ENCODE measurements around the gene AACS.
A peak's percentile ranks its signal among the peaks of the same experiment; 100 is the strongest.
"Not testable (repeated sequence)": the region's sequence is repeated elsewhere in the genome, so short reads cannot be mapped to it uniquely, and the experiment has no call there.

Gene AACS

DNA sequence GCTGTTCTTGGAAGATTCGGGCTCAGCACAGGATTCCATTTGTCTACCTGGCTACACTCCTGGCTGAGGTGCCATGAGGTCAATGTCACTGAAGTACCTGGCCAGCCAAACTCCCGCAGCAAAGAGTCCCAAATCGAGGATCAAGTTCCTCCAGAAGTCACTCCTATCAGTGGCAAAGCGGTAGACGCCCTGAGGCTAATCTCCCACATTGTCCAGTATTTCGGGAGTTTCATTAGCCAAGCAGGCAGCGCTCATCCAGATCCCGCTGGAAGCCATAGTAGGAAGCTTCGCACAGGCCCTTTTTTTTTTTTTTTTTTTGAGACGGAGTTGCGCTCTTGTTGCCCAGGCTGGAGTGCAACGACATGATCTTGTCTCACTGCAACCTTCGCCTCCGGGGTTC lies 8.9 kb upstream of the AACS start:
- DNase-seq (ENCODE audit: low spot score) = no peak

DNA sequence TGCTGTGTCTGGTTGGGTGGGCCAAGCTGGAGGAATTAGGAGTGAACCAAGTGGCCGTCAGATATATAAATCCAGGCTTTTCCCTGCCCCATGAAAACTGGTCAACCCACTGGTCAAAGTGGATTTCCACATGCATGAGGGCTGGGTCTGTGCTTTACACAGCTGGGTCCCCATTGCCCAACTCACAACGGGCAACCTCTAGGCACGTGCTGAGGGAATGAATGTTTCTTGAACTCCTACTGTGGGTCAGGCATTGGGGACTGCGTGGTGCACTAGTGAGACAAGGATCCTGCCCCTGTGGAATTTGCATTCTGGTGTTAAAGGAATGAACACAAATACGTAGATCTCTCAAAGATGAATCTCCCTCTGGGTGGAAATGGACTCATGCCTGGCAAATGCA lies 7.5 kb upstream of the AACS start:
- no peak for DNase-seq (ENCODE audit: low spot score)

DNA sequence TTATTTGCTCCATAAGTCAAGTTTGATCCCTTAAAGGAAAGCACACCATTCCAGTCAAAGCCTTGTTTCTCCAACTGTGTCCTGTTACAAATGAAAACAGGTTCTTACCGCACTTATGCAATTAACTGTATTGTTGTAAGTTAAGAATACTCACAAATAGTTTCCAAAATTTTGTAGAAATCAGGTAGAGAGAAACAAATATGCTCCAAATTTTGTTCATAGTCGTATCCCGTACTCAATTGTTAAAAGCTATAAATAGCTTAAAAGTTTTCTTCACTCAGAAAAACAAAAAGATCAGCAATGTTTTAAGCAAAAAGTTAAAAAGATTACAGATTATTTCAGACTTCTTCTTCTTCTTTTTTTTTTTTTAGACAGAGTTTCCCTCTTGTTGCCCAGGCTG lies 4.0 kb upstream of the AACS start:
- DNase-seq (ENCODE audit: low spot score) = no peak

DNA sequence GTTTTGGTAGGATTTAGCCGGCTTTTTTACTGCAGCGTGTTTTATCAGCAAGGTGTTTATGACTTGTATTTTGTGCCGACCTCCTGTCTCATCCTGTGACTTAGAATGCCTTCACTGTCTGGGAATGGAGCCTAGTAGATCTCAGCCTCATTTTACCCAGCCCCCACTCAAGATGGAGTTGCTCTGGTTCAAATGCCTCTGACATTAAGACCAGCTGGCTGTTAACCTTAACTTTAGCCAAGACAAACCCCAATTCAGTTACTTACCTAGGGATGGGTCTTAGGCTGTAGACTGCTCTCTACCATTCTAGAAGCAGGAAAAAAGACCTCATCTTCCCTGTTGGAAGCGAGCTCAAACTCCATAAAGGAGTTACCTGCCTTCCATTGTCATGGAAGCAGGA lies 1.7 kb upstream of the AACS start:
- not testable (repeated sequence) for DNase-seq (ENCODE audit: low spot score)

DNA sequence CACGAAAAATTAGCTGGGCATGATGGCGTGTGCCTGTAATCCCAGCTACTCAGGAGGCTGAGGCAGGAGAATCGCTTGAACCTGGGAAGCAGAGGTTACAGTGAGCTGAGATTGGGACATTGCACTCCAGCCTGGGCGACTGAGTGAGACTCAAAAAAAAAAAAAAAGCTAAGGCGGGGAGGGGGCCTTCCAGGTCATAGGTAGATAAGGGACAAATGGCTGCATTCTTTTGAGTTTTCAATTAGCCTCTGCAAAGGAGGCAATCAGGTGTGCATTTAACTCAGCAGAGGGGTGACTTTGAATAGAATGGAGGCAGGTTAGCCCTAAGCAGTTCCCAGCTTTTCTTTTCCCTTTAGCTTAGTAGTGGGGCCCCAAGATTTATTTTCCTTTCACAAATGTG lies 743 bp upstream of the AACS start:
- DNase-seq (ENCODE audit: low spot score) = no peak

DNA sequence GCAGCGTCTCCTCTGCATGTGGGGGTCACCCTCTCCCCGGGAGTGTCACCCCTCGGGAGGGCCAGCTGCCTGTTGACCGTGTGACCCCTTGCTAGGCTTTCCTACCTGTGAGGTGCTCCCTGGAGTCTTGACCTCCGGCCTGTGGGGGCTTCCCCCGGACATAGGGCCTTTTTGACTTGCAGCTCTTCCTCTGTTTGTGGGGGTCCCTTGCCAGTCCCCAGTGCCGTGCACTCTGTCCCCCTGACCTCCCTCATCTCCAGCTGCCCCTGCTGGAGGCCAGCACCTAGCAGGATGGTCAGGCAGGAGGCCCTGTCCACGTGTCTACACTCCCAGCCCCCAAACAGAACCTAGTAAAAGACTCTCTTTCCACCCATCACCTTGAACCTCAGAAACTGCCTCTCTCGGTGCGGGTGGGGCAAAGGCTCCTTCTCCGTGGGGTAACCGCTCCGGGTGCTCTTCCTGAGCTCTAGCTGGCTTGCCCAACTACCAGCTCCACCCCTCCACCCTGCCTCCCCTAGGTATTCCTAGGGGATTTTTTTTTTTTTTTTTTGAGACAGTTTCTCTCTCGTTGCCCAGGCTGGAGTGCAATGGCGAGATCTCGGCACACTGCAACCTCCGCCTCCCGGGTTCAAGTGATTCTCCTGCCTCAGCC lies 810 bp downstream of the AACS start:
- DNase-seq (ENCODE audit: low spot score) = no peak

DNA sequence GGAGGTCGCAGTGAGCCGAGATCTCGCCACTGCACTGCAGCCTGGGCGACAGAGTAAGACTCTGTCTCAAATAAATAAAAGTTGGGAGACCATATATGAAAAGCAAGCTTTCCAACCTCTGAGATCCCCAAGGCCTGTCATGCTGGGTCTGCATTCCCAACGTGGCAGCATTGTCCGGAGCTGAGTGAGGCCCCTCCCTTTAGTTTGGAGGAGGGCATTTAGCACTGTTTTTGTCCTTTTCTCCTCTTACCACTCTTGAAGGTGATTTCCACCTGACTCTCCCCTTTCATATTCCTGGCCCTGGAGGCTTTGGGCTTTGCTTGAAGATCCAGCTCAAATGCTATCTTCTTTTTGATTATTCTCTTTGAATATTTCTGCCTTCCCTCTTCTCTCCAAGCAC lies 3.2 kb downstream of the AACS start:
- no peak for DNase-seq (ENCODE audit: low spot score)

DNA sequence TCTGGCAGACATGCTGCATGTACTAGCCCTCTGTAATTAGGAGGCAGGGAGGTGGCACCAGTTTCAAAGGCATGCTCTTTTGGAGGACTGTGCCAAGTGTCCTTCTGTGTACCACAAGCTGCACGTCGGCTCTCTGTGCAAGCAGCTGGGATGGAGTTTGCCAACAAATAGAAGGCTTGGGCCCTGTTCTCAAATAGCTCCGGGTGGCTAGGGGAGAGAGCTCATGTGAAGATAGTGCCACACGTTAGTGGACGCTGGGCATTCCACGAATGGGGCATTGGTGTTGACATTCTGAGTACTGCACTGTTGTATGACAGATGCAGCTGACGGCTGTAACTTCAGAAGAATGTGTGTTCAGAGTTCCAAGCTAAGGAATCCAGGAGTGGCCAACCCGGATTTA lies 4.4 kb downstream of the AACS start:
- DNase-seq (ENCODE audit: low spot score) = no peak

DNA sequence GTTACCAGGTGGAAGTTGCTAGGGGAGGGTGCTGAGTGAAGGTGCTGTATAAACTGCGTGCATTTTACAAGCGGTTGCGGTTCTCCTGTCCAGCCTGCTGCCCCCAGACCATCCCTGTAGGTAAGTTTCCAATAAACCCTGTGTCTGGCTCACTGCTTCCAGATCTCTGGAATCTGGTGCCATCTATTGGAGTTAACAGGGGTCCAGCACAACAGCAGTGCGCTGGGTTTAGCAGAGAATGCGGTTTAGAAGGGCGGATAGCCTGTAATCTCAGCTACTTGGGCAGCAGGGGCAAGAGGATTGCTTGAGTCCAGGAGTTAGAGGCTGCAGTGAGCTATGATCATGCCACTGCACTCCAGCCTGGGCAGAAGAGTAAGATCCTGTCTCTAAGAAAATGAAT lies 4.9 kb downstream of the AACS start:
- DNase-seq (ENCODE audit: low spot score) = peak; percentile 76

DNA sequence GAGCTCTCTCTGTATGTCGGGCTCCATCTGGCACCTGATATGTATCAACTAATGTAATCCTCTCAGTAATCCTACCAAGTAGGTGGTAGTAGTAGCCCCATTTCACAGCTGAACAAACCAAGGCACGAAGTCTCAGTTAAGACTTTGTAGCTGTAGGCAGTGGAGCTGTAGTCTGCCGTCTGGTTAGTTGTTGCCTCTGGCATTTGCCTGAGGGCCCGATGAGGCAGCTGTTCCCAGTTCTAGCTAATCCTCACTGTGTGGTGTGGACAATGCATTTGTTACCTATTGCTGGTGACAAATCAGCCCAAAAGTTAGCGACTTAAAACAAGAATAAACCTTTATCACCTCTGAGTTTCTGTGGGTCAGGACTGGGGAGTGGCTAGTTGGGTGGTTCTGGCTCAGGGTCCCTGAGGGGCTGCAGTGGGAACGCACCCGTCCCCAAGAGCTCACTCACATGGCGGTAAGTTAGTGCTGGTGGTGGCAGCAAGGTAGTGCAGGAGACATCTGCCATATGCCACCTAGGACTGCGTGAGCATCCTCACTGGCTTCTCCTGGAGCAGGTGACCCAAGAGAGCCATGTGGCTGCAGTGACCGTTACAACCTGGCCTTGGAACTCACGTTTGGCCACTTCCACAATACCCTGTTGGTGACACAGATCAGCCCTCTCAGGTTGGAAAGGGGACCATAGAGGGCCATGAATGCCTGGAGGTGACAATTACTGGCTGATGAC lies 5.6 kb downstream of the AACS start:
- no peak for DNase-seq (ENCODE audit: low spot score)

DNA sequence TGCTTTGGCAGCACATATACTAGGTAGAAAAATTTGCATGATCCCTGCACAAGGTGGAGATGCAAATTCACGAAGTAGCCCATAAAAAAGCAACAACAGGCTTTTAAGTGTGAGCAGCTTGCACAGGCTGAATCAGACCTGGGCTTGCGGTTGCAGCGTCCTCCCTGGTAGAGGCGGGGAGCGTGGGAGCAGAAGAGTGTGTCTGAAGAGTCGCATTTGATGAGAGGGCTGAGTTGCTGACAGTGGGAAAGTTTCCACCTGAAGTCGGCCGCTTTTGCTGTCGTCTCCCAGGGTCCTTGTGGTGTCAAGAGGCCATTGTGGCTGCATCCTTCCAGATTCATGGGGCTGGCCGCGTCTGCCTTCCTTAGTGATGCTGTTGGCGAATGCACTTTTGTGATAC lies 6.2 kb downstream of the AACS start:
- no peak for DNase-seq (ENCODE audit: low spot score)

DNA sequence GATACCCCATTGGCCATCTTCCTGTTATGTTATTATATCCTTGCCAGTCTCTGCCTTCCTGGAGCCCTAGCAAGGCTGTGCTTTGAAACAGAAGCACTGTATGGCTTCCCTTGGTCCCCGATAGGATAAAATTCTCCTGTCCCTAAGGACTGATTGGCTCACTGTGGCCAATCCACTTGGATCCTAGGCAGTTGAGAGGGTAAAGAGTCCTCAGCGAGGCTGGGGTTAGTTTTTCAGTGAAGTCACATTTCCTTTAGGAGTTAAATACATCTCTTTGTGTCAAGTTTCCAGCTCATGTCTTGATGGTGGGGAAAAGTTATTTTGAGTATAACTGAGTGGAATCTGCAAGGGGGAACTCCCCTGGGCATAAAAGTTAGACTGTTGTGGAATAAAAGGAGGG lies 7.3 kb downstream of the AACS start:
- no peak for DNase-seq (ENCODE audit: low spot score)

DNA sequence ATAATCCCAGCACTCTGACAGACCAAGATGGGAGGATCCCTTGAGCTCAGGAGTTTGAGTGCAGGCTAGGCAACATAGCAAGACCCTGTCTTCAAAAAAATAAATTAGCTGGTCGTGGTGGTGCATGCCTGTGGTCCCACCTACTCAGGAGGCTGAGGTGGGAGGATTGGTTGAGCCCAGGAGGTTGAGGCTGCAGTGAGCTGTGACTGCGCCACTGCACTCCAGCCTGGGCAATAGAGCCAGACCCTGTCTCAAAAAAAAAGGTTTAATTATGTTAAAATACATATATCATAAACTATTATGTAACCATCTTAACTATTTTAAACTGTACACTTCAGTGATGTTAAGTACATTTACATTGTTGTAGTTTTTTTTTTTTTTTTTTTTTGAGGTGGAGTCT lies 9.1 kb downstream of the AACS start:
- not testable (repeated sequence) for DNase-seq (ENCODE audit: low spot score)

DNA sequence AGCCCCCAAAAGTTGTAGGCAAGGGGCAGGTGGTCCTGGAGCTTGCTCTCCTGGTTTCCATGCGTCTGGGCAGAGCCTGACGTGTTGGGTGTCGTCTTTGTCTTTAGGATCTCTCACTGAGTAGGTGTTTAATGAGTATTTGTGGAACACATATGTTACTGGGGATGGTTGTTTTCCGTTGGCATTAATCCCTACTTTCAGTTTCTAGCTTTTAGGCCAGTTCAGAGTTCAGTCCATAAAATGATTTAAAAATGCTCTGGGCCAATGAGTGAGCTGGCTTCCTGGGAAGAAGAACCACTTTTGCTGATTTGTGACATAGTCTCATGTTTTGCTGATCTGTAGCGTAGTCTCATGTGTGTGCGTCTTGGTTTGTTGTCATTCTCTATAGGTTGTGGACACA lies 10.9 kb downstream of the AACS start:
- DNase-seq (ENCODE audit: low spot score) = no peak

DNA sequence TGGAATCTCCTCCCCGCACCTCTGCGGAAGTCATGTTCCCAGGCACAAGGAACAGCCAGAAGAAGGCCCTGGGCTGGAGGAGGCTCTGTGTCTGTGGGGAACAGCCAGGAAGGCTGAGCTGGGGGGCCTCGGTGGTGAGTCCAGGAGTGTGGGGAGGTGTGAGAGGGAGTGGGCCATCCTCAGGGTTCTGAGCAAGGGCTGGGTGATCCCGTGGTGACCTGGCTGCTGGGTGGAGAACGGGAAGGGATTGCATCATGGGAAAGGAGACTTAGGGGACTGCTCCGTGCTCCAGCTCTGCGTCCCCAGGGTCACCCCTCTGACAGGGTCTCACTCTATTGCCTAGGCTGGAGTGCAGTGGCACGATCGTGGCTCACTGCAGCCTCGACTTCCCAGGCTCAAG lies 13.8 kb downstream of the AACS start:
- no peak for DNase-seq (ENCODE audit: low spot score)

DNA sequence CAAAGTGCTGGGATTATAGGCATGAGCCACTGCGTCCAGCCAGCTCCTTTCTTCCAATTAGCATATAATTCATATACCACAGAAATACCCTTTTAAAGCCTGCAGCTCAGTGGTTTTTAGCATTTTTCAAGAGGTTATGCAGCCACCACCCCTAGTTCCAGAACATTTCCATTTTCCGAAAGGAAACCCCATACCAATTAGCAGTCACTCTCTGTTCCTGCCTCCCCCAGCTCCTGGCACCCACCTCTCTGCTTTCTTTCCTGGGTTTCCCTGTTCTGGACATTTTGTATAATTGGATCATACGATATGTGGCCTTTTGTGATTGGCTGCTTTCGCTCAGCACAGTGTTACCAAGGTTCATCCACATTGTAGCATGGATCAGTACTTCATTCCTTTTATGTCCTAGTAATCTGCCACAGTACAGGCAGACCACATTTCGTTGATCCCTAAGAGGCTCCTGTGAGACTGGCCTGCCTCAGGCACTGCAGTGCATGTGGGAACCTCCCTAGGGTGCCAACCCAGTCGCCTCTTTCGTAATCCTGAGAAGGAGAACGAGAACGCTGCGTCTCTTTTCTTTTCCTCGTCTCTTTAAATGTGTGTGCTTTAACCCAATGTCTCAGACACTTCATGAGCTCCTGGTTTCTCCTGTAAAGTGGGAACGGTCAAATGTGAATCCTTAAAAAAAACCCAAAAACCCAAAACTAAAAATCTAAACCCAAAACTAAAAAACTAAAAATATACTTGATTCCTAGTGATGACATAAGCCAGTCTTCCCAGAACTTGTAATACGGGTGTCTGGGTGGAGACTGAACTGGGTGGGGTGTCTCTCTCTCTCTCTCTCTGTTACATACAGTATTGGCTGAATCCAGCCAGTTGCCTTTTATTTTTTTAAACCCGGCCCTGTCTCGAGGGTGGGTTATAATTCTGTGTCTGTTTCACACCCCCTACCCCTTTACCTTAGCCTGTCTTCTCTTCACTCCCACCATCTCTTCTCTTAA lies 14.7 kb downstream of the AACS start:
- peak; percentile 71 for DNase-seq (ENCODE audit: low spot score)

DNA sequence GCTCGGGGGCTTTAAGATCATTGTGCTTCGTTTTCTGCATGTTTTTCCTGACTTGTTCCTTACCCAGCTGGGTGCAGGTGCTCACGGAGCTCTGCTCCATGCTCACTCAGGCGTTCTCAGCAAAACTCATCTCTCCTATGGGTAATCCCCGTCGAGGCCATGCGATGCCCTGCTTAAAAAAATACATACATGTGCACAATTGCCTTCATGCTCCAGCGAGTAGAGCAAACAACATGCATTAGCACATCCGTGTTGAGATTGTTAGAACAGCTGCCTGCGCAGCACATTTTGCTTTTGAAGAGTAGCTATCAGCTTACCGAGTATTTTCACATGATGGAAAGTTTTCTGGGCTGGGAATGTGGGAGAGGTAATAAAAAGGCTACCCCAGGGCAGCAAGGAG lies 16.2 kb downstream of the AACS start:
- DNase-seq (ENCODE audit: low spot score) = peak; percentile 56

DNA sequence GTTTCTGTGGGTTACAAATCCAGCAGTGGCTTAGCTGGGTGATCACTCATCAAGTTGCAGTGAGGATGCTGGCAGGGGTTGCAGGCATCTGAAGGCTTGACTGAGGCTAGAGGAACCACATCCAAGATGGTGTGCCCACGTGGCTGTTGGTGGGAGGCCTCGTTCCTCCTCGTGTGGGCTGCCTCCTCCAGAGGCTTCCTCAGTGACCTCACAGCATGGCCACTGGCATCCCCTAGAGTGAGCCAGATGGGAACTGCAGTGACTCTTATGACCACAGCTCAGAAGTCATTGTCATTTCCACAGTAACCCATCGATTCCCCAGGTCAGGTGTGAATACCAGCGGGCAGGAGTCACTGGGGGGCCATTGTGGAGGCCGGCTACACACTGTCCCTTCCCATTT lies 17.8 kb downstream of the AACS start:
- no peak for DNase-seq (ENCODE audit: low spot score)

DNA sequence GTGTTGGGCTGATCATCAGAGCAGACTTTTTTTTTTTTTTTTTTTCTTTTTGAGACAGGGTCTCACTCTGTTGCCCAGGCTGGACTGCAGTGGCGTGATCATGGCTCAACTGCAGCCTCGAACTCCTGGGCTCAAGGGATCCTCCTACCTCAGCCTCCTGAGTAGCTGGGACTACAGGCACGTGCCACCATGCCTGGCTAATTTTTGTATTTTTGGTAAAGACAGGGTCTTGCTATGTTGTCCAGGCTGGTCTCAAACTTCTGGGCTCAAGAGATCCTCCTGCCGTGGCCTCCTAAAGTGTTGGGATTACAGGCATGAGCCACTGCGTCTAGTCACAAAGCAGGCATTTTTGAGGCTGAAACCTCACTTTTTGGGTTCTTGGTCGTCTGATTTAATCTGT lies 23.0 kb downstream of the AACS start:
- DNase-seq (ENCODE audit: low spot score) = not testable (repeated sequence)

DNA sequence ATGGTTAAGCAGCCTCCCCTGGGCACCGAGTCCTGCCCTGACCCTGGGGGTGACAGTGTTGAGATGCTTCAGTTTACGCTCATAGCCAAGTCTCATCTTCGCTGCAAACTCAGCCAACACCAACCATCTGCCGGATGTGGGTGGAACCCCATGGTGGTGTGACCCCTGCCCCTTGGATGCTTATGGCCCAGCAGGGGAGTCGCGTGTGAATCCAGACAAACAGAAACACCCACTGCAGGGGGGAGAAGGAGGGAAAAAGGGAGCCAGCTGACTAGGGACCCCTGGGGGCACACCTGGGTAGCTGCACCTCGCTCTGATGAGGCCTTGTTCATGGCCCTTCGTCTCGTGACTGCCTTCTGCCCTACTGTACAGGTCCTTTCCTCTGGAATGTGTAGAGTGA lies 23.8 kb downstream of the AACS start:
- DNase-seq (ENCODE audit: low spot score) = no peak

DNA sequence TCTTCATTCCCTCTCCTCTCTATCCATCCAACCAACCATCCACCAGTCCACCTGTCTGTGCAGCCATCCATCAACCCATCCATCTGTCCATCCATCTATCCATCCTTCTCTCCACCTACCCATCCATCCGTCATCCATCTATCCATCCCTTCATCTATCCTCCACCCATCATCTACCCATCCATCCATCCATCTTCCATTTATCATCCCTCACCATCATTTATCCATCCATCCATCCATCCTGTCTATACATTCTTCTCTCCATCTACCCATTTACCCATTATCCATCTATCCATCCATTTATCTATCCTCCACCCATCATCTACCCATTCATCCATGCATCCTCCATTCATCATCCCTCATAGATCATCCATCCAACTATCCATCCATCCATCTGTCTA lies 24.4 kb downstream of the AACS start:
- no peak for DNase-seq (ENCODE audit: low spot score)

DNA sequence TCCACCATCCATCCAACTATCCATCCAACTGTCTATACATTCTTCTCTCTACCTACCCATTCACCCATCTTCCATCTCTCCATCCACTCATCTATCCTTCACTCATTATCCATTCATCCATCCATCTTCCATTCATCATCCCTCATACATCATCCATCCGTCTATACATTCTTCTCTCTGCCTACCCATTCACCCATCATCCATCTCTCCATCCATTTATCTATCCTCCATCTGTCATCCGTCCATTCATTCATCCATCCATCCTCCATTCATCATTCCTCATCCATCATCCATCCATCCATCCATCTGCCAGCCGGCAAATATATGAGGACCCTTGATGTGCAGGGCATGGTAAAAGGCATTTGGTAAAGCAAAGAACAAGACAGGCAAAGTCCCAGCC lies 25.2 kb downstream of the AACS start:
- DNase-seq (ENCODE audit: low spot score) = no peak

DNA sequence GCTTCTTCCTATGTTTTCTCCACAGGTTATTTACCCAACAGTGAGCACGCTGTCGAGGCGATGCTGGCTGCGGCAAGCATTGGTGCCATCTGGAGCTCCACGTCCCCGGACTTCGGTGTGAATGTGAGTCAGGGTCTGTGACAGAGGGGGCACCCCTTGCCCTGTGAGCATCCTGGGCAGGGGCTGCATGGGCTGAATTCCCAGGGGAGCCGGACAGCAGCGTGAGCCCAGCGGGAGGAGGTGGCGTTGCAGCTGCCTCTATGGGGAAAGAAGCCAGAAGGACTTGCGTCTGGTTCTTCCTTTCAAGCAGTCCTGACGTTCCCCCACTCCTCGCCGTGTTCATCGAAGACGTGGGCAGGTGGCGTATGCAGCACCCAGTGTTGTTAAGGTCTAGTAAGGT lies 26.2 kb downstream of the AACS start:
- no peak for DNase-seq (ENCODE audit: low spot score)
